Pulmonary artery endothelial cell (primary cell): ENCODE measurements around the gene CEBPA. TPM values are rescaled to one million over a fixed set of nuclear protein-coding genes. Genes with fewer than 3 reads are reported as not detected.
"Not testable (repeated sequence)": the region's sequence is repeated elsewhere in the genome, so short reads cannot be mapped to it uniquely, and the experiment has no call there.

ENCODE experiments used
- DNase-seq: peaks from one replicate; pipeline ENCODE4 v3.0.0-alpha.2; 2011; ENCODE audit warnings: low read depth, low spot score
- total RNA-seq: library from RNA; depleted of rRNA; stranded (reverse); fragments of >200 nt; gene quantifications from 2 replicates; pipeline ENCODE4 v1.2.3, GENCODE V29; 2014

The CEBPA gene
- total RNA-seq, 1 donor from 2014 or later: 0.13 TPM

DNA sequence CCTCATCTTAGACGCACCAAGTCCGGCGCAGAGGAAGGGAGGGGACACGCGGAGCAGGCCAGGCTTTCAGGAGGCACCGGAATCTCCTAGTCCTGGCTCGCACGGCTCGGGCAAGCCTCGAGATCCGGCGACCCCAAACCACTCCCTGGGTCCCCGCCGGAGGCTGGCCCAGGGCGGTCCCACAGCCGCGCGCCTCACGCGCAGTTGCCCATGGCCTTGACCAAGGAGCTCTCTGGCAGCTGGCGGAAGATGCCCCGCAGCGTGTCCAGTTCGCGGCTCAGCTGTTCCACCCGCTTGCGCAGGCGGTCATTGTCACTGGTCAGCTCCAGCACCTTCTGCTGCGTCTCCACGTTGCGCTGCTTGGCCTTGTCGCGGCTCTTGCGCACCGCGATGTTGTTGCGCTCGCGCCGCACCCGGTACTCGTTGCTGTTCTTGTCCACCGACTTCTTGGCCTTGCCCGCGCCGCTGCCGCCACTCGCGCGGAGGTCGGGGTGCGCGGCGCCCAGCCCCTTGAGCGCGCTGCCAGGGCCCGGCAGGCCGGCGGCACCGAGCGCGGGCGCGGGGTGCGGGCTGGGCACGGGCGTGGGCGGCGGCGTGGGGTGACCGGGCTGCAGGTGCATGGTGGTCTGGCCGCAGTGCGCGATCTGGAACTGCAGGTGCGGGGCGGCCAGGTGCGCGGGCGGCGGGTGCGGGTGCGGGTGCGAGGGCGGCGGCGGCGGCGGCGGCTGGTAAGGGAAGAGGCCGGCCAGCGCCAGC, 1.0 kb downstream of the CEBPA start:
- DNase-seq: no peak

DNA sequence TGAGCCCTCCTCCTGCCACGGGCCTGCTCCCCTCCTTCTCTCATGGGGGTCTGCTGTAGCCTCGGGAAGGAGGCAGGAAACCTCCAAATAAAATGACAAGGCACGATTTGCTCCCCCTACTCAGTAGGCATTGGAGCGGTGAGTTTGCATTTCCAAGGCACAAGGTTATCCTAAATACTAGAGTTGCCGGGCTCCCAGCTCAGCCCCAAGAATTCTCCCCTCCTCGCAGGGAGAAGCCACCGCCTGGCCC, 1.5 kb downstream of the CEBPA start:
- DNase-seq: no peak

DNA sequence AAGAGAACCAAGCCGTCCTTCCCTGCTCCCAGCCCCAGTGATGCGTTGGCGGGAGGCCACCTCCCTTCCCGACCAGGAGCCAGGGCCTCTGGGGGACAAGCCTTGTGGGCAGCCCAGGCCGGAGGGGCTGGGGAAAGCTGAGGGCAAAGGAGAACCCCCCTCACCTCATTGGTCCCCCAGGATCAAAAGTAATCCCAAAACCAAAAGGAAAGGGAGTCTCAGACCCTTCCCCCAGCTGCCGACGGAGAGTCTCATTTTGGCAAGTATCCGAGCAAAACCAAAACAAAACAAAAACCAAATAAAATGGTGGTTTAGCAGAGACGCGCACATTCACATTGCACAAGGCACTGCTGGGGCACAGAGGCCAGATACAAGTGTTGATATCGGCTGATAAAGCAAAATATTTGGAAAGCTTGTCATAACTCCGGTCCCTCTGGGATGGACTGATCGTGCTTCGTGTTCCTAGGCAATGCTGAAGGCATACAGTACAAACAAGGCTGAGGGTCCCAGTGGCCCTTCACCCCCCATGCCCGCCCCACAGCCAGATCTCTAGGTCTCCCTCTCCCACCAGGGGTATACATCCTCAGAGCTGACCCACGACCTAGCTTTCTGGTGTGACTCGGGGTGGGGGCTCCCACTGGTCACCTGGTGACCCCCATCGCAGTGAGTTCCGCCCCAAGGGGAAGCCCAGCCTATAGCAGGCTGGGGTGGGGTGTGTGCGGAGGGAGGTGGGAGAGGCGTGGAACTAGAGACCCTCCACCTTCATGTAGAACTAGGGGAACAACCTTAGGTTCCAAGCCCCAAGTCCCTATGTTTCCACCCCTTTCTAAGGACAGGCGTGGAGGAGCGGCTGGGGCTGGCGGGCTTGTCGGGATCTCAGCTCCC, 2.1 kb downstream of the CEBPA start:
- no peak for DNase-seq

DNA sequence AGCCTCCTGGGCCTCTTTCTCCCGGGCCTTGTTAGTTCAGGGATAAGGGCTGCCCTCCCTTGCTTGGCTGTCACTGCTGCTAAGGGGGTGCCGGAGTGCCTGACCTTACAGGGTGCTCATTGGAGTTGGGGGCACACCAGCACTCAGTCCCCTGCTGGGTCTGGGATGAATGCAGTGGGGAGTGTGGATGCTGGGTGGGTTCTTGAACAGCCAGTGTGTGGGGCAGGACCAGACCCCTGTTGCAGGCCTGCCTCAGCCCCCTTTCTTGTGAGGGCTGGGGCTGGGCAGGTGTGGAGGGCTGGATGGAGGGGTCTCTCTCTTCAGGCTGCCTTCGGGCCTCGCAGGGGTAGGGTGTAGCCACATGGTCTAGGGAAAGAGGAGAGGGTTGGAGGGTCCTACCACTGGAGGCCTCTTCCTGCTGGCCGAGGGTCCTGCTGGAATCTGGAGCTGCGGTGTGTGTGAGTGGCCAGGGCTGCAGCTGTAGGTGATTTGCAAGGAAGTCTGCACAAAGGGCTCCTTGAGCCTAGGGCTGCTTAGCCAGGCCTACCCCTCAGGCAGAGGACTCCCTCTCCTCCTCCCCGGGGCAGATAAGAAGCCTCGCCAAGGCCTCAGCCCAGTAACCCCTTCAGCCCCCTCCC, 3.2 kb downstream of the CEBPA start:
- no peak for DNase-seq

DNA sequence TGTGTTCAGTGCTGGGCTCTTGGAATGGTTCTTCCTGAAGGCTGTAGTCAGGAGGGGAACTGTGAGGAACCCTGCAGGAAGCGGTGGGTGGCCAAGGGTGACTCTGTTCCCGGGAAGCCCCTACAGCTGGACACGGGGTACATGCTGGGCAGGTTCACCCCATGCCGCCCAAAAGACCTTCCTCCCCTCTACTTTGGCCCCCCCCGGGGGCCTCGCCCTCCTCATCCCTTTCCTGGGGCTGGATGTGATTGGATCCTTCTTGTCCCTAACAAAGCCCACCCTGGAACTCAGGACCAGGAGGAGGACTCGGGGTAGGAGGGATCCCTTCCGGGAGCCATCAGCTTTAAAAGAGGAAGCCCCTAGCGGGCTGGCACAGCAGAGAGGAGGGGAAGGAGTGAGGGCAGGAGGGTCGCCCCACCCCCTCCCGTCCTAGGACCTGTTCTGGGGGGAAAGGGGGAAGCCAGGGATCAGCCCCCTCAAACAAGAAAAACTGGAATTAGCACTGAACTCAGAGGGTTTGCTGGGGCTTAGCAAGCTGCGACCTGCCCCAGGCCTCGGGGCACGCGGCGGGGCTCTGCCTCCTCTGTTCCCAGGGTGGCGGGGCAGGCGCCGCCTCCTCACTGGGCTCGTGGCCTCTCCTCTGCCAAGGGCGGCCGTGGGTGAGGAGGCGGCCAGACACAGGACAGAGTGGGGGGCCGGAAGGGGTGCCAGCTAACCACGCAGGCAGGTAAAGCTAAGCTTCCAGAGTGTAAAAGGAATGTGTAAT, 4.0 kb downstream of the CEBPA start:
- no peak for DNase-seq

DNA sequence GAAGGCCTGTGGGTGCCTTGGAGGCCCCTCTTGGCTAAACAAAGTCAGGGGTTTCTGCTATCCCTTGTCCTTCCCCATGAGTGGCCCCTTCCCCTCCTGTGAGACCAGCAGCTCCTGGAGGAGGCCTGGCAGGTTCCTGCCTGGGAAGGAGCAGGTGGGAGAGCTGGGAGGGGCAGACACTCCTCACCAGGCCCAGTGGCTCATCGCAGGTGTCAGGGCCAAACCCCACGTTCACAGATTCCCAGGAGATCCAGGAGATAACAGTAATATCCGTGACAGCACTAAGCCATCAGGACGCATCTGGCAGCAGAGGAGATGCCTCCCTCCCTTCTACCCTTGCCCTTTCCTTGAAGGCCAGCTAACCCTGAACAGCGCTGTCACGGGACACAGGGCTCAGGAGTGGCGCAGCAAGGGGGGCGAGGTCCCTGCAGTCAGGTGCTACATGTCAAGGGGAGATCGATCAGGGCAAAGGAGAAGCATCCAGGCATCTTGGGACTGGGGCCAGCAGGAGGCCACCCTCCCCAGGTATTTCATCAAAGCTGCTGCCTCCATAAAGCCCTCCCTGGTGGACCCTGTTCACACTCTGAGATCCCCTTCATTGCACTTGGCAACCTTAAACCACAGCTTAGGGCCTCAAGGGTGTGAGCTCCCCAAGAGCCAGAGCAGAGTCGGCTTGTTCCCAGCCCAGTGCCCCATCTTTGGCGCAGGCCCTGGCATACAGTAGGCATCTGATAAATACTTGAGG, 4.8 kb downstream of the CEBPA start:
- DNase-seq: no peak

DNA sequence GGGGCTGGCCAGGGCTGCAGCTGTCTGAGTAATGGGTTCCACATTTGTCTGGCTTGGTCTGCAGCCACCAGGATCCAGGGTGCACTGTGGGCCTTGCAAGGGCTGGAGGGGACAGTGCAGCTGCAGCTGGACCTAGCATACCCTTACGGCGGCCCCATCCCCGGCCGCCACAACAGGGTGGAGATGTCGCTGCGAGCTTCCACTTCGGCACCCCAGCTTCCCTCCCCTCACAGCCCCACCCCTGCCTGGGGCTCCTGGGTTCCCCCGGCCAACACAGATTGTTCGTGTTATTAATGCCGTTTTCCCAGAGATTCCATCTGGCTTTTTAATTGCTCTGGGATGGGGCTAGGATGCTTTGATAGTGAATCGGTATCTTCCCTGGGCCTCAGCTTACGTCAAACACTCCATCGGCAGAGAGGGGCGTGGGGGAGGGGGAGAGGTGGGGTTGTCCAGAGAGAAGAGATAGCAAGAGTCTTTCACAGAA, 5.8 kb downstream of the CEBPA start:
- no peak for DNase-seq

DNA sequence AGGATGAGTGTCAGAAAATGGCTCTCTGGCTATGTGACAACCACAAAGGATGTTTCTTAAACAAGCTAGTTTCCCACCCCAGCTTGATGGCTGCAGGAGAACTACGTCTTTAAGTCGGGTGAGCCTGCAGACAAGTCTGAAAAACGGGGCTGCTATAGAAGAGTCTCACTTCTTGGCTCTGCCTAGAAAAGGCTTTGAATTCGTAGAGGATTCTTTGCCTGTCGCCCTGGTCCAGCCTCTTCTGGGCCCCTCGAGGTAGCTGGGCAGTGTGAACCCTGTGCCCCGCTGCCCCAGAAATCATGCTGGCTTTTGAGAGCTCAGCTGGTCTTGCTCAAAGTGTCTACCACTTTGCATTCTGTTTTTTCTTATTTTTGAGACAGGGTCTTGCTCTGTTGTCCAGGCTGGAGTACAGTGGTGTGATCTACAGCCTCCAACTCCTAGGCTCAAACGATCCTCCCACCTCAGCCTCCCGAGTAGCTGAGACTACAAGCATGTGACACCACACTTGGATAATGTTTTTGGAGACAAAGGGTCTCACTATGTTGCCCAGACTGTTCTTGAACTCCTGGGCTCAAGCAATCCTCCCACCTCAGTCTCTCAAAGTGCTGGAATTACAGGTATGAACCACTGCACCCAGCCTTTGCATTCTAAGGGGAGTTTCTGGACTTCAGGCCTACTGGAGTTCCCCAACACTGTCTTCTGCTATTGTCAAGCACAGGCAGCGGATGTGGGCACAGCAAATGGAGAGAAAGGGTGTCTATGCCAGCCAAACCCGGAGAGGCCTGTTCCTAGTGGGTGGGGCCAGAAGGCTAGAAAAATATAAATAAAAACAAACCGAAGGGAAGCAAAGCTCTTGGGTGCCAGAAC, 6.5 kb downstream of the CEBPA start:
- no peak for DNase-seq

DNA sequence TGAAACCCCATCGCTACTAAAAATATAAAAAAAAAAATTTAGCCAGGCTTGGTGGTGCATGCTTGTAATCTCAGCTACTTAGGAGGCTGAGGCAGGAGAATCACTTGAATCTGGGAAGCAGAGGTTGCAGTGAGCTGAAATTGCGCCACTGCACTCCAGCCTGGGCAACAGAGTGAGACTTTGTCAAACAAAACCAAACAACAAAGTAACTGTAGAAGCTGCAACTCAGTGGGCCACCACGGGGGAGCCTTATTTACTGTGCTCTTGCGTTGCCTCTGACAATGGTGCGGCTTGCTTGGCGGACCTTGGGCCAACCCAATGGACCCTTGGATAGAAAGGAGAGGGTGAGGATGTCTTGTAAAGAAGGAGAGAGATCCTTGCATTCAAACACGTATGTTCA, 7.3 kb downstream of the CEBPA start:
- not testable (repeated sequence) for DNase-seq

DNA sequence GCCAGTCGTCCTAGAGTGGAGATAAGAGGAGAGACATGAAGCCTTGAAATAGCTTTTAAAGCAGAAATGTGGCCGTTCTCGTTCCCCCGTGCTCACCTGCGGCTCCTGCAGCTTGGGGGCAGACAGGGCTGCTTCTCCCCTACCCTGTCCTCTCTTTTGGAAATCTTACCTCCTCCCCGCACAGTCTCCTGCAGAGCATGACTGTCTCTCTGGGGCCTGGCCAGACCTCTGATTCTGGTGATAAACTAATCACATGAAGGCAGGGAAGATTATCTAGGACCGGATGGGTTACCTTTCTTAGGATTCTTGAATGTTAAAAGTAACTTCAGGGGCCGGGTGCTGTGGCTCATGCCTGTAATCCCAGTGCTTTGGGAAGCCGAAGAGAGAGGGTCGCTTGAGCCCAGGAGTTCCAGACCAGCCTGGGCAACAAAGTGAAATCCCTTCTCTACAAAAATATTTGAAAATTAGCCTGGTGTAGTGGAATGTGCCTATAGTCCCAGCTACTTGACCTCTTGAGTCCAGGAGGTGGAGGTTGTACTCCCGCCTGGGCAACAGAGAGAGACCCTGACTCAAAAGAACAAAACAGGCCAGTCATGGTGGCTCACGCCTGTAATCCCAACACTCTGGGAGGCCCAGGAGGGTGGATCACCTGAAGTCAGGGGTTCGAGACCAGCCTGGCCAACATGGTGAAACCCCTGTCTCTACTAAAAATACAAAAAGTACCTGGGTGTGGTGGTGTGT, 8.1 kb downstream of the CEBPA start:
- no peak for DNase-seq

DNA sequence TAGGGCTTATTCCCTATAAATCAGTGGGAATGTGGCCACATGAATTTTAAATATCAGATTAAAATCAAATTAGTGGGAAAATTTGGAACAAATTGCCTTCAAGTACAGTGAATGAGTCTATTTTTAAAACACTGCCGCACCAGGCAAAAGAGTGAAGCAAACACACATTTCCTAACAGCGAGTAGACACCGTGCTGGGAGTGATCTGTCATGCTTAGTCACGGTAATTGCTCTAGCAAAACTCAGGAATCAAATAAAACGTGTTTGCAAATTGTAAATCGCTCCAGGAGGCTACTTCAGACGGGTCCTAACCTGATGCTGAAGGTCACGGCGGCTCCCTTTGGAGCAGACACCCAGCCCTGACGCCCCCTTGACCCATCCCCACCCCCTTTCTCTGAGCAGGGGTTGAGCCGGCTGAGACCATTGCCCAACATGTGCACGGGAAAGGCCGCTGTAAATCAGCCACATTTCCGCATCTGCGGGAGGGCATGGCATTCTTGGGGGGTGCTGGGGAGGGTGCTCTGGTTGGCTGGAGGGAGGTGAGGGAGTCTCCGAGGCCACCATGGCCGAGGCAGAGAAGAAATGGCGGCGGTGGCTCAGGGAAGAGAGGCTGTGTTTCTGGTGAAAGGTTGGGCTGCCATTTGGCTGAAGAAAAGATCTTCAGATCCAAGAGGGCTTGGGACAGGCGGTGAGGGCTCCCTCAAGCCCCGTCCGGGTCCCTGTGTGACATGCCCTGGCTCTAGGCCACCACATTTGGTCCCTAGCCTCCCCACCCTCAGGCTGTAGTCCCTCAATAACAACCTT, 8.9 kb downstream of the CEBPA start:
- DNase-seq: no peak

DNA sequence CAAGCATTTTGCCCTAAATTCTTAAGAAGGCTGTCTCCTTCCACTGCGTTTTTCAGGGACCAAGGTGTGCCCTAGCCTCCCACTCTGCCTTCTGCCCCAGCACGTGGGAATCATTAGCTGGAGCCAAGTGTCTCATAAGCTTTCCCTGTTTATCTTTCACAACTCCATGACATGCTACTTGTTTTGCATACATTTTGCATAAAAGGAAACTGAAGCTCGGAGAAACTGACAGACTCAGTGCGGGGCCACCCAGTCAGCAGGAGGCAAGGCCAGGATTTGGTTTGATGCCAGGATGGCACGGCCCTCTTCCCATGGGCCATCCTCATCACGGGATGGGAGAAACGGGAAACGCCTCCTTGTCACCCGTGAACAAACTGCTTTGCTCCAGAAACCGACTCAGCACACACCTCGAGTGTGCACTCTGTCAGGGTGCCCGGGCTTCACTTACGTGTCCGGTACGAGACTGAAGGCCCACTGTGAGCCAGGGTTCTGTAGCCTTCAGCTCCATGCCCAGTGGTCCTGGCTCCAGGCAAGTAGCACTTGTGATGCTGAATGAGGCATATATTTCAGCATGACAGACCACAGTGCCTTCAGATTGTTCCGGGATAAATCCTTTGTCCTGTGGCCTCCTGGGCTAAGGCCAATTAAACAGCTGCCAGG, 9.6 kb downstream of the CEBPA start:
- no peak for DNase-seq

DNA sequence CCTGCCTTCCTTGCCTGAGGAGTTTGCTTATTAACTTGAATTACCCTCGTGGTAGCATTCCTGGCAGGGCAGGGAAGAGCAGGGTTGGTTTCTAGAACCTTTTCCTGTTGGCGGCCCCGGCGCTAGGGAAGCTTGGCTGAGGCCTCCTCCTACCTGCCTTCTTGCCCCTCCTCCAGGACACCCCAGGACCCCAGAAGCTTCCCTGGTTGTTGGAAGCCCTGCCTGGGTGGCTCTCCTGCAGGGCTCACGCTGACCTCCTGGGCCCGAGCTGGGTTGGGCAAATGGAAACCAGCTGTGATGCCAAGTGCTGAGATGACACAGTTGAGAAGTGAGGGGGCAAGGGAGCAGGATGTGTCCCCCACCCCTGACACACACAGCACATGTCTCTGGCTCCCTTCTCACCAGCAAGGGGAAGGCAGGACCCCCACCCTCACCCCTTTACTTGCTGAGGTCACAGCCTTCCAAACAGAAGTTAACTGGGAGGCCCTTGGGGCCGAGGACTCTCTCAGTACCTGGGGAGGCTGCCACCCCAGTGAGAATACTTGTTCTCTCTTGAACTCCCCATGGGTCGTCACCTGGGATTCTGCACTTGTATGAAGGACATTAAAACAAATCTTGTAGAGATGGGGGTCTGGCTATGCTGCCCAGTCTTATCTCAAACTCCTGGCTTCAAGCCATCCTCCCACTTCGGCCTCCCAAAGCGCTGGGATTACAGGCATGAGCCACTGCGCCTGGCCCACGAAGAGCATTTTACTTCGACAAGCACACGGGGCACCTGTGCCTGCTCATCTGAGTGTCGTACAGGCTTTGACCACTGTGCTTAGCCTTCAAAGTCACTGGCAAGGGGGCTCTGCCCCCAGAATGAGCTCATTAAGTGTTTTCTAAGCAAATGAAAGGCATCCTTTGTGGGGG, 10.5 kb downstream of the CEBPA start:
- no peak for DNase-seq

DNA sequence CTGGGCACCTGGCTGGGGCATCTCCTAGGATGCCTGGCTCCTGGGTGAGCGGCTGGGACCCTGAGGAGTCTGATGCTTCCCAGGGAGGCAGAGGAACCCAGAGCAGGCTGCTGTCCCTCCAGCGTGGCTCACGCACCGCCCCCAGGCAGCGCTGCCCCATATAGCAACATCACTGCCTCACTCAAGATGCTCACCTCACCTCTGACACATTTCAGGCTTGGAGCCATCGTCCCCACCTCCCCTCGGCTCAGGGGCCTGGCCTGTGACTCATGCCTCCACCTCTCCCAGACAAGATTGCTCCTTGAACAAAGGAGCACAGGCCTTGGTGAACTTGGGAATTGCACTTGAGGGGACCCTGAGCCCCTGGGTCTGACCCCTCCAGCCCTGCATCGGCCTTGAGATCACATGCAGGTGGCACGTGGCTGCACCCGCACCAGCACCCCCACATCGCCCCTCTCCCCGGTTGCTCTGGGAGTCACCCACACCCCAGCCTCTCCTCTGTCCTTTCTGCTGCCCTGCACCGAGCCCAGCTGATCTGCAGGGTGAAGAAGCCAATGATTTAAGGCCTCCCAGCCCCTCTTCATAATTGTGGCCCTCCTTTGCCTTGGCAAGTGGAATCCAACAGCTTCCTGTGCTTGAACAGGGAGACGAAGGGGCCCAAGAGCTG, 11.2 kb downstream of the CEBPA start:
- no peak for DNase-seq

DNA sequence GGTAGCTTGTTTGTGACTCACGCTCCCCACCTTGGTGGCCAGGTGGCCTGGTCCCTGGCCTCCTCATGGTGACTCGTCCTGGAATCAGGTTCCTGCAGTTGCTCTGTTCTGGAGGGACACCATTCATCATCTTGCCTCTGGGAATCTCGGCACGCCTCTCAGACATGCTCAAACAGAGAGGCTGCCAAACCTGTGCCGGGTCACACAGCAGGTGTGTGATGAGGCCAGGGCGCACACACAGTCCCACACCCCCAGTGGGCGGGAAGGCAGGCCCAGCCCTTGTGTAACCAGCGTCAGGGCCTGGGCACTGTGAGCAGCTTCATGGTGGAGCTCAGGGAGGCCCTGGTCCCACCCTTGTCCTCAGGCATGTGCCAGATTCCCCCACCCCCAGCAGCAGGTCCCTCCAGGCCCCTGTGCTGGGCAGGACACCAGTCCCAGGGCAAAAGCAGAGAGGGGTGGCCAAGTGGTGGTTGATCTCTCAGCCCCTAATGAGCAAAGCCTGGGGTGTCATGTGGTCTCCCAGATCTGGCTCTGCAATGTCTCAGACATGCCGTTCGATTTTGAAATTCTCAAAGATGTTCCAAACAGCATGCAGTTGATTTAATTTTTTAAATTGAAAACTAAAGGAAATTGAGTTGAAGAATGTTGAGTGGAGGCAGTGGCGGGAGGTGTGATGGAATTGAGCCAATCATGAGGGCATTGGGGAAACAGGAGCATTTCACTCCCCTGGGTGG, 12.1 kb downstream of the CEBPA start:
- no peak for DNase-seq

DNA sequence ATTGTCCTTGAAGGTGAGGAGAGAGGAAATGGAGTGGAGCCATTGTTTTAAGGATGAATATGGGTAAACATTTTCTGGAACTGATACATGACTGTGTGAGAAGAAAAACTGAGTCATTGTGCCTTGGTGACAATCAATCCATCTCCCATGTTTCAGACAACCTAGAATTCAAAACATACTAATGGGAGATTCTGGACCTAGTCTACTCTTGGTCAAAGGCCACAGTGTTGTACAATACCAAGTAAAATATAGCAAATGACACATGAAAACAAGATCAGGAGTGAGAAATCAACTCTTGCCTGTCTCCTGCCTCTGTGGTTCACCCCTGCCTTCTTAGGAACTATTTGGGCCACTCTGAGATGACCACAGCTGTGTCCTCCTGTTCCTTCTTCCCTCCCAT, 13.1 kb downstream of the CEBPA start:
- no peak for DNase-seq
